ENCODE measurements around the gene PRDM16. TPM values are rescaled to one million over a fixed set of nuclear protein-coding genes. Genes with fewer than 3 reads are reported as not detected.

Gene PRDM16
- total and polyA plus RNA-seq, 2 of the 8 experiments (the other 6 are each of a cell fraction or from before 2014, with no cell fraction given) = 0.39 to 0.43 TPM

- Histone ChIP-seq H3K14ac (ENCODE audit: insufficient read length) (no peak overlapping the region), H3K23ac (ENCODE audit: insufficient read length) (no peak overlapping the region), H3K4ac (replicated peaks; ENCODE audit: insufficient read length, low read depth, low read length) (no peak overlapping the region), H3K9me3 (ENCODE audit: insufficient read depth in 2 of 2, low read depth in 1 of 2, low read length in 1 of 2) (no peaks in the 10 kb centered on the region), H2AFZ (ENCODE audit: low read length) (no peak overlapping the region), H2BK5ac (ENCODE audit: low read depth, low read length) (no peak overlapping the region), H2AK5ac (ENCODE audit: low read depth, low read length) (no peak overlapping the region), H3K36me3 (ENCODE audit: control insufficient read depth in 2 of 4, insufficient read depth in 4 of 4, low read length in 3 of 4) (no peaks in the 10 kb centered on the region), H4K5ac (ENCODE audit: insufficient read length, low read depth, low read length) (no peak overlapping the region), H3K18ac (ENCODE audit: extremely low read depth, low read length) (no peak overlapping the region), H4K91ac (replicated peaks; ENCODE audit: insufficient read length, low read length) (no peak overlapping the region), H3K27ac (ENCODE audit: low read depth, low read length) (no peak overlapping the region), H3K79me1 (ENCODE audit: low read depth, low read length) (no peaks in the 10 kb centered on the region), H2BK120ac (replicated peaks; ENCODE audit: low read depth, low read length) (no peak overlapping the region), H3K4me1 (replicated peaks in 1 of 4; ENCODE audit: control insufficient read depth in 3 of 4, insufficient read depth in 4 of 4, low read length in 3 of 4) (0 out of 7 replicates have a peak, but pooled peaks cover 0 to 2% (median 0%) of the 10 kb centered on the region in 4 experiments), H2BK12ac (ENCODE audit: low read depth, low read length) (no peak overlapping the region), H3K27me3 (replicated peaks in 1 of 4; ENCODE audit: control insufficient read depth in 3 of 4, extremely low read depth in 1 of 4, insufficient read depth in 3 of 4, low read length in 3 of 4) (peaks cover 0 to 3% (median 0%) of the 10 kb centered on the region in 4 experiments; a peak in 2 of 7 replicates), H2BK20ac (ENCODE audit: low read length) (no peak overlapping the region), H3K4me2 (ENCODE audit: insufficient read depth in 1 of 2, low read depth in 2 of 2, low read length in 2 of 2) (no peak overlapping the region), H3K4me3 (ENCODE audit: extremely low read depth in 1 of 4, insufficient read depth in 2 of 4, low read depth in 3 of 4, low read length in 4 of 4) (no peak overlapping the region), H3K79me2 (ENCODE audit: control insufficient read depth in 1 of 2, insufficient read depth in 2 of 2, low read length in 2 of 2) (no peaks in the 10 kb centered on the region), H2BK15ac (ENCODE audit: low read length) (no peak overlapping the region), H3K56ac (replicated peaks; ENCODE audit: insufficient read length, low read depth, low read length) (no peak overlapping the region), H3K9ac (replicated peaks in 1 of 4; ENCODE audit: extremely low read depth in 1 of 4, low read depth in 3 of 4, low read length in 3 of 4) (no peak overlapping the region), H3K23me2 (ENCODE audit: low read depth, low read length) (no peaks in the 10 kb centered on the region), H4K8ac (ENCODE audit: extremely low read depth, insufficient read depth, low read length) (no peak overlapping the region), H4K20me1 (replicated peaks in 1 of 2; ENCODE audit: control insufficient read depth in 1 of 2, insufficient read depth in 2 of 2, low read length in 2 of 2) (peaks cover 0 to 2% of the 10 kb centered on the region in 2 experiments)
- DNase-seq (ENCODE audit: low read depth in 1 of 2, low spot score in 2 of 2) (no peak), FAIRE-seq (no peak)
- TF ChIP-seq RAD21 (IDR thresholded peaks at IDR 0.05 in 1 of 2, conservative IDR thresholded peaks at IDR 0.05 in 1 of 2; ENCODE audit: low read depth in 2 of 2, low read length in 2 of 2) (no peak), POLR2A (IDR thresholded peaks at IDR 0.05; ENCODE audit: control extremely low read depth in 1 of 2, low read depth in 2 of 2, low read length in 2 of 2) (no peak), CBX8 (IDR thresholded peaks at IDR 0.05; ENCODE audit: borderline replicate concordance, low read depth, low read length) (no peak), BCL11A (IDR thresholded peaks at IDR 0.05; ENCODE audit: low read depth in 2 of 2, low read length in 2 of 2) (no peak), SIN3A (conservative IDR thresholded peaks at IDR 0.05 in 1 of 2, IDR thresholded peaks at IDR 0.05 in 1 of 2; ENCODE audit: low read depth in 1 of 2, low read length in 2 of 2) (no peak), SAP30 (IDR thresholded peaks at IDR 0.05; ENCODE audit: insufficient read depth, insufficient replicate concordance, low read length) (no peak), JUND (IDR thresholded peaks at IDR 0.05; ENCODE audit: low read length) (no peak), MAFK (IDR thresholded peaks at IDR 0.05; ENCODE audit: low read depth, low read length) (no peak), RFX5 (IDR thresholded peaks at IDR 0.05; ENCODE audit: borderline replicate concordance, low read depth, low read length) (no peak), CTBP2 (IDR thresholded peaks at IDR 0.05; ENCODE audit: borderline replicate concordance, insufficient read depth, insufficient read length, low read length) (no peak), E2F6 (IDR thresholded peaks at IDR 0.05) (no peak)
- ChIA-PET POLR2A (ENCODE audit: partially characterized antibody) (interaction anchor here (0.7 kb wide), 1 partner anchor 71 kb away, joined by 3 read pairs; no protein-coding TSS in a partner anchor), CTCF (ENCODE audit: partially characterized antibody) (interaction anchor here (0.5 to 1.0 kb wide), 3 partner anchors 36 to 207 kb away, joined by 3 read pairs; no protein-coding TSS in a partner anchor)
- WGBS, 2 experiments (ENCODE audit: extremely low coverage in 1 of 2, insufficient coverage in 1 of 2, insufficient read length in 1 of 2, insufficient replicate concordance in 2 of 2, low coverage in 1 of 2, low lambda C conversion rate in 2 of 2, missing lambda C conversion rate in 1 of 2) = 92% methylated on average over 12 of the region's 19 CpGs; no CpG with 5 or more reads in 1 of the 2 experiments
Observed at GRCh38 chr1:3279182-3279470, 210.1 kb downstream of the PRDM16 start.

Data from H1 (cell line).